ENCODE data around the gene NFE2L2.

The NFE2L2 gene

DNA sequence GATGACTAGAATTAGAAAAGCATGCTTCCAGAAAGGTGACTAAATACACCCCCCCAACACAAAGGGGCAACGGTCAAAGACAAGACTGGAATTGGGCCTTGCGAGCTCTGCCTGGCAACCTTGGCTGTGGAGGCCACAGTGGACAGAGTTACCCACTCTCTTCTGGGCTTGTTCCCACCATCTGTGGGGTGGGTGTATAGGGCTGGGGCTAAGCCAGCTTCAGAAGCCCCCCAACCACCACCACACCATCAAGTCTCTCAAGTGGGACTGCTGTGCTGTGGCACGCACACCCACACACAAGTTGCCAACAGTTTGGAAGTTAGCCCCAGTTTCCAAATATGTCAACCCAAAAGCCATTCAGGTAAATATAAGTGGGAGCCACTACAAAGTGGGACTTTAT, 7.8 kb downstream of the NFE2L2 start:
- no peaks in the 10 kb centered on the region for H3K9me3 ChIP-seq (ENCODE audit: control insufficient read depth, low read length)
- no peak overlapping the region for H2AFZ ChIP-seq
- TF ChIP-seq, protein P1, sequence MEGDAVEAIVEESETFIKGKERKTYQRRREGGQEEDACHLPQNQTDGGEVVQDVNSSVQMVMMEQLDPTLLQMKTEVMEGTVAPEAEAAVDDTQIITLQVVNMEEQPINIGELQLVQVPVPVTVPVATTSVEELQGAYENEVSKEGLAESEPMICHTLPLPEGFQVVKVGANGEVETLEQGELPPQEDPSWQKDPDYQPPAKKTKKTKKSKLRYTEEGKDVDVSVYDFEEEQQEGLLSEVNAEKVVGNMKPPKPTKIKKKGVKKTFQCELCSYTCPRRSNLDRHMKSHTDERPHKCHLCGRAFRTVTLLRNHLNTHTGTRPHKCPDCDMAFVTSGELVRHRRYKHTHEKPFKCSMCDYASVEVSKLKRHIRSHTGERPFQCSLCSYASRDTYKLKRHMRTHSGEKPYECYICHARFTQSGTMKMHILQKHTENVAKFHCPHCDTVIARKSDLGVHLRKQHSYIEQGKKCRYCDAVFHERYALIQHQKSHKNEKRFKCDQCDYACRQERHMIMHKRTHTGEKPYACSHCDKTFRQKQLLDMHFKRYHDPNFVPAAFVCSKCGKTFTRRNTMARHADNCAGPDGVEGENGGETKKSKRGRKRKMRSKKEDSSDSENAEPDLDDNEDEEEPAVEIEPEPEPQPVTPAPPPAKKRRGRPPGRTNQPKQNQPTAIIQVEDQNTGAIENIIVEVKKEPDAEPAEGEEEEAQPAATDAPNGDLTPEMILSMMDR (IDR thresholded peaks at IDR 0.05): no peak
- H3K4me1 ChIP-seq: peaks cover 43% of the 10 kb centered on the region
- H3K4me2 ChIP-seq (ENCODE audit: low read length): no peak overlapping the region
- no peak overlapping the region for H3K9ac ChIP-seq
- peaks cover 84% of the 10 kb centered on the region for H3K79me2 ChIP-seq
- H3K27me3 ChIP-seq (ENCODE audit: control insufficient read depth, insufficient read depth, low read length): no peaks in the 10 kb centered on the region
- no peaks in the 10 kb centered on the region for H3K36me3 ChIP-seq (ENCODE audit: control insufficient read depth, insufficient read depth, low read length)
- no peak overlapping the region for H3K27ac ChIP-seq
- H3K4me3 ChIP-seq (ENCODE audit: low read depth, low read length): no peak overlapping the region

- Histone ChIP-seq H3K27ac (no peak overlapping the region), H3K4me1 (peaks cover 37% of the 10 kb centered on the region), H3K9me3 (ENCODE audit: control insufficient read depth, low read length) (no peaks in the 10 kb centered on the region)
These were observed 8.5 kb downstream of the NFE2L2 start for GRCh38 chr2:177256026-177256425.

GRCh38 chr2:177255227-177255601, 9.3 kb downstream of the NFE2L2 start:
- Histone ChIP-seq H3K9ac (no peak overlapping the region), H3K9me3 (ENCODE audit: control insufficient read depth, low read length) (no peaks in the 10 kb centered on the region), H3K4me3 (ENCODE audit: low read depth, low read length) (no peak overlapping the region), H3K36me3 (ENCODE audit: control insufficient read depth, insufficient read depth, low read length) (no peaks in the 10 kb centered on the region), H3K79me2 (peaks cover 89% of the 10 kb centered on the region), H3K4me2 (ENCODE audit: low read length) (no peak overlapping the region), H3K4me1 (peaks cover 33% of the 10 kb centered on the region), H2AFZ (no peak overlapping the region), H3K27ac (no peak overlapping the region), H3K27me3 (ENCODE audit: control insufficient read depth, insufficient read depth, low read length) (no peaks in the 10 kb centered on the region)
- TF ChIP-seq, protein P1 (IDR thresholded peaks at IDR 0.05): no peak

More at GRCh38 chr2:177256026-177256425, 8.5 kb downstream of the NFE2L2 start:
- TF ChIP-seq, protein P1 (IDR thresholded peaks at IDR 0.05): no peak
- H3K27me3 ChIP-seq (ENCODE audit: control insufficient read depth, insufficient read depth, low read length): no peaks in the 10 kb centered on the region
- H3K4me3 ChIP-seq (ENCODE audit: low read depth, low read length): no peak overlapping the region
- H3K4me2 ChIP-seq (ENCODE audit: low read length): no peak overlapping the region
- H3K9ac ChIP-seq: no peak overlapping the region
- no peaks in the 10 kb centered on the region for H3K36me3 ChIP-seq (ENCODE audit: control insufficient read depth, insufficient read depth, low read length)
- peaks cover 84% of the 10 kb centered on the region for H3K79me2 ChIP-seq
- no peak overlapping the region for H2AFZ ChIP-seq

GRCh38 chr2:177254433-177255226, 9.9 kb downstream of the NFE2L2 start:
- H3K9ac ChIP-seq: no peak overlapping the region
- no peak overlapping the region for H3K27ac ChIP-seq
- peaks cover 85% of the 10 kb centered on the region for H3K79me2 ChIP-seq
- no peak overlapping the region for H3K4me2 ChIP-seq (ENCODE audit: low read length)
- H3K4me1 ChIP-seq: peaks cover 29% of the 10 kb centered on the region
- TF ChIP-seq, protein P1 (IDR thresholded peaks at IDR 0.05): peak; percentile 50
- no peaks in the 10 kb centered on the region for H3K27me3 ChIP-seq (ENCODE audit: control insufficient read depth, insufficient read depth, low read length)
- H3K4me3 ChIP-seq (ENCODE audit: low read depth, low read length): no peak overlapping the region
- H3K36me3 ChIP-seq (ENCODE audit: control insufficient read depth, insufficient read depth, low read length): no peaks in the 10 kb centered on the region
- H2AFZ ChIP-seq: no peak overlapping the region
- no peaks in the 10 kb centered on the region for H3K9me3 ChIP-seq (ENCODE audit: control insufficient read depth, low read length)

DNA sequence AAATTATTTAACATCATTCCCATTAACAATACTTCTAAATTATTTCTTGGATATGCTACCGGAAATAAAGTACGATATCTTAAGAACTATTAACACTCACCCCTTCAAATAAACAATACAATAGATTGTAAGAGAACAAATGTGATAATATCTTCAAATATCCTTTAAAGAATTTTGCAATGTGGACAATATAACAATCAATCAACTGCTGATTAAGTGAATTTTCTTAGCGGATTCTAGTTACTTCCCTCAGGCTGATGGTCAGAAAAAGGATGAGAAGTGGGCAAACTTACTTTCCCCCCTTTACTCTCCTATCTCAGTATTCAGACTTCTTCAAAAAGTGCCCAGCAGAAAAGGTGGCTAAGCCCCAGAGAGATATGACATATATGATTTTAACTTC, 10.8 kb downstream of the NFE2L2 start:
- peaks cover 29% of the 10 kb centered on the region for H3K4me1 ChIP-seq
- H3K27ac ChIP-seq: no peak overlapping the region

More for the DNA sequence above, 10.8 kb downstream of the NFE2L2 start:
- no peak overlapping the region for H3K9ac ChIP-seq
- H3K4me3 ChIP-seq (ENCODE audit: low read depth, low read length): no peak overlapping the region
- H3K9me3 ChIP-seq (ENCODE audit: control insufficient read depth, low read length): no peaks in the 10 kb centered on the region
- no peak overlapping the region for H3K4me2 ChIP-seq (ENCODE audit: low read length)
- no peaks in the 10 kb centered on the region for H3K36me3 ChIP-seq (ENCODE audit: control insufficient read depth, insufficient read depth, low read length)
- TF ChIP-seq, protein P1 (IDR thresholded peaks at IDR 0.05): no peak
- H2AFZ ChIP-seq: no peak overlapping the region
- H3K27me3 ChIP-seq (ENCODE audit: control insufficient read depth, insufficient read depth, low read length): no peaks in the 10 kb centered on the region
- H3K79me2 ChIP-seq: peaks cover 81% of the 10 kb centered on the region

All from parathyroid adenoma (tissue), 2 donors.